Stimulated activated CD8-positive, alpha-beta memory T cell treated with anti-CD3 and anti-CD28 coated beads, Interleukin-15, amount 100 ng/mL, for 4 hours (primary cell): ENCODE measurements around the gene GNAZ.

Experiments
- DNase-seq, 2 donors: peaks; one replicate each; pipeline ENCODE4 v3.0.0-alpha.2; 2020; ENCODE audit warnings: low read depth in 2 of 2

GNAZ gene

GRCh38 chr22:23064381-23065068, 5.8 kb upstream of the GNAZ start:
- no peak for DNase-seq

GRCh38 chr22:23065069-23065451, 5.3 kb upstream of the GNAZ start:
- no peak for DNase-seq

GRCh38 chr22:23065495-23066122, 4.7 kb upstream of the GNAZ start:
- DNase-seq, result no peak

- DNase-seq, result no peak
These were observed 3.9 kb upstream of the GNAZ start for GRCh38 chr22:23066200-23067022.

- no peak for DNase-seq
These were observed 3.2 kb upstream of the GNAZ start for GRCh38 chr22:23067023-23067650.

GRCh38 chr22:23067691-23068090, 2.6 kb upstream of the GNAZ start:
- DNase-seq, result no peak

GRCh38 chr22:23068096-23068831, 2.1 kb upstream of the GNAZ start:
- DNase-seq, result no peak

- no peak for DNase-seq
These were observed 1.4 kb upstream of the GNAZ start for GRCh38 chr22:23068832-23069385.

GRCh38 chr22:23069502-23070357, 589 bp upstream of the GNAZ start:
- DNase-seq, result peak; percentile 69 to 70

GRCh38 chr22:23071230-23072076, 1.1 kb downstream of the GNAZ start:
- DNase-seq, result no peak

GRCh38 chr22:23072077-23072910, 2.0 kb downstream of the GNAZ start:
- no peak for DNase-seq

GRCh38 chr22:23072911-23073491, 2.7 kb downstream of the GNAZ start:
- DNase-seq, result no peak

GRCh38 chr22:23073526-23074229, 3.4 kb downstream of the GNAZ start:
- DNase-seq, result no peak

- no peak for DNase-seq
These were observed 4.1 kb downstream of the GNAZ start for GRCh38 chr22:23074451-23074850.

- DNase-seq, result no peak
These were observed 4.7 kb downstream of the GNAZ start for GRCh38 chr22:23075050-23075449.

- no peak for DNase-seq
These were observed 5.4 kb downstream of the GNAZ start for GRCh38 chr22:23075525-23076216.
